Measurements from ENCODE around the gene ERLIN1. TPM values are rescaled to one million over a fixed set of nuclear protein-coding genes. Genes with fewer than 3 reads are reported as not detected.

ERLIN1 gene
- total and polyA plus RNA-seq, 10 of the 15 experiments (the other 5 are each of a cell fraction or from before 2014, with no cell fraction given), result 4.9 to 21.7 (median 13.0) TPM

GRCh38 chr10:100192350-100192749 is 6.5 kb upstream of the ERLIN1 start (continued):
- TF ChIP-seq CREB1 (IDR thresholded peaks at IDR 0.05; ENCODE audit: low read depth) (no peak), SMC3 (IDR thresholded peaks at IDR 0.05; ENCODE audit: borderline replicate concordance, low read length) (no peak)

- Histone ChIP-seq H3K4me3 (peak overlapping the region; percentile 91), H3K27ac (ENCODE audit: control insufficient read depth, insufficient read depth) (peak overlapping the region; percentile 83), H3K4me2 (ENCODE audit: control insufficient read depth, insufficient read depth) (peak overlapping the region; percentile 90), H3K9me3 (replicated peaks; ENCODE audit: control insufficient read depth, insufficient read depth, low read length) (no peaks in the 10 kb centered on the region), H3K9ac (ENCODE audit: control insufficient read depth, insufficient read depth, low read length) (peak overlapping the region; percentile 80), H3K36me3 (ENCODE audit: control insufficient read depth in 2 of 2, insufficient read depth in 2 of 2, low read length in 1 of 2) (peaks cover 4 to 7% of the 10 kb centered on the region in 2 experiments; a peak in 3 of 4 replicates), H2AFZ (ENCODE audit: control insufficient read depth, low read depth, low read length) (peak overlapping the region; percentile 83), H3K27me3 (replicated peaks in 1 of 2; ENCODE audit: control insufficient read depth in 2 of 2, insufficient read depth in 2 of 2, low read length in 1 of 2) (no peaks in the 10 kb centered on the region), H3K4me1 (ENCODE audit: control insufficient read depth, insufficient read depth, low read length) (no peaks in the 10 kb centered on the region), H3K79me2 (ENCODE audit: control insufficient read depth, insufficient read depth, low read length) (peaks cover 47% of the 10 kb centered on the region), H4K20me1 (ENCODE audit: control insufficient read depth, insufficient read depth) (no peaks in the 10 kb centered on the region)
- SMC1A ChIA-PET (ENCODE audit: uncharacterized antibody, unreplicated experiment), result no interaction called here
- ATAC-seq (peak; percentile 70), FAIRE-seq (no peak), DNase-seq (ENCODE audit: low read depth, low spot score) (peak; percentile 44)
- intact Hi-C loops (cut with micrococcal nuclease; ENCODE audit: unreplicated experiment) (loop anchor here (10.0 kb wide), 2 partner anchors 212 to 342 kb away; no protein-coding TSS in a partner anchor), in situ Hi-C loops (cut with MboI) (no loop called here)
- RAD21 ChIA-PET (ENCODE audit: unreplicated experiment), result no interaction called here
- CTCF ChIA-PET, result no interaction called here
- WGBS (ENCODE audit: insufficient coverage, insufficient replicate concordance, low lambda C conversion rate, missing lambda C conversion rate), result 6% methylated on average over 28 of the region's 28 CpGs
- POLR2A ChIA-PET, result no interaction called here
- TSS peak; percentile 94 for BruUV-seq (replicated peaks)
- TF ChIP-seq GABPA (IDR thresholded peaks at IDR 0.05; ENCODE audit: low read depth), result 0 out of 2 replicates have a peak, but pooled peaks have one; percentile 30
- TF ChIP-seq SIN3A (IDR thresholded peaks at IDR 0.05; ENCODE audit: low read depth, low read length), result 0 out of 2 replicates have a peak, but pooled peaks have one; percentile 45
- TF ChIP-seq PAX8 (IDR thresholded peaks at IDR 0.05), result peak; percentile 30; the same call in 1 of the 2 replicates
- no peak for TF ChIP-seq CUX1 (IDR thresholded peaks at IDR 0.05; ENCODE audit: insufficient replicate concordance, low read depth, low read length)
- TF ChIP-seq NFYA (IDR thresholded peaks at IDR 0.05; ENCODE audit: borderline replicate concordance, low read depth, low read length), result no peak
- peak; percentile 35 for TF ChIP-seq SKIL (IDR thresholded peaks at IDR 0.05; ENCODE audit: low read depth, poor library complexity, severe bottlenecking)
- no peak for TF ChIP-seq MTA2 (IDR thresholded peaks at IDR 0.05; ENCODE audit: low read depth)
- TF ChIP-seq MLLT1 (IDR thresholded peaks at IDR 0.05), result peak; percentile 86
- TF ChIP-seq FOXK2 (IDR thresholded peaks at IDR 0.05), result no peak
- TF ChIP-seq CBFB (IDR thresholded peaks at IDR 0.05; ENCODE audit: low read depth), result 0 out of 2 replicates have a peak, but pooled peaks have one; percentile 12
Observed at GRCh38 chr10:100186253-100187212, 704 bp upstream of the ERLIN1 start.
